ENCODE measurements around the gene PEX10. TPM values are rescaled to one million over a fixed set of nuclear protein-coding genes. Genes with fewer than 3 reads are reported as not detected.

Gene PEX10
- total and polyA plus RNA-seq, 10 of the 15 experiments (the other 5 are each of a cell fraction or from before 2014, with no cell fraction given), result 0.24 to 24.9 (median 16.8) TPM; not detected in 1

- Histone ChIP-seq H3K9me3 (replicated peaks; ENCODE audit: control insufficient read depth, insufficient read depth, low read length) (no peaks in the 10 kb centered on the region; the same call in 2 of the 3 replicates), H4K20me1 (ENCODE audit: control insufficient read depth, insufficient read depth) (no peaks in the 10 kb centered on the region), H3K4me2 (ENCODE audit: control insufficient read depth, insufficient read depth) (peak overlapping the region; percentile 17; the same call in 1 of the 2 replicates), H3K36me3 (ENCODE audit: control insufficient read depth in 2 of 2, insufficient read depth in 2 of 2, low read length in 1 of 2) (no peaks in the 10 kb centered on the region), H3K79me2 (ENCODE audit: control insufficient read depth, insufficient read depth, low read length) (peaks cover 12% of the 10 kb centered on the region), H3K4me1 (ENCODE audit: control insufficient read depth, insufficient read depth, low read length) (peaks cover 23% of the 10 kb centered on the region), H3K27me3 (replicated peaks in 1 of 2; ENCODE audit: control insufficient read depth in 2 of 2, insufficient read depth in 2 of 2, low read length in 1 of 2) (no peaks in the 10 kb centered on the region), H3K4me3 (no peak overlapping the region), H2AFZ (ENCODE audit: control insufficient read depth, low read depth, low read length) (no peak overlapping the region), H3K9ac (ENCODE audit: control insufficient read depth, insufficient read depth, low read length) (no peak overlapping the region), H3K27ac (ENCODE audit: control insufficient read depth, insufficient read depth) (no peak overlapping the region)
- FAIRE-seq, result no peak
- no TSS peak for BruUV-seq (replicated peaks)
- in situ Hi-C loops (cut with MboI), result loop anchor here (10.0 kb wide), 1 partner anchor 378 kb away; no protein-coding TSS in a partner anchor
- ChIA-PET CTCF (interaction anchor here (0.6 to 3.4 kb wide), 3 partner anchors 56 to 130 kb away, joined by 3 to 37 read pairs (median 15); partner anchors contain the start of gene PANK4), SMC1A (ENCODE audit: uncharacterized antibody, unreplicated experiment) (no interaction called here), POLR2A (no interaction called here), RAD21 (ENCODE audit: unreplicated experiment) (interaction anchor here (3.2 kb wide), 1 partner anchor 109 kb away, joined by 13 read pairs; the partner anchor contains the start of gene PANK4)
- intact Hi-C loops (cut with micrococcal nuclease; ENCODE audit: unreplicated experiment), result no loop called here
- TF ChIP-seq MTA2 (IDR thresholded peaks at IDR 0.05; ENCODE audit: low read depth) (no peak), KAT2A (conservative IDR thresholded peaks at IDR 0.05; ENCODE audit: control insufficient read depth, low read depth, low read length) (no peak)
- DNase-seq (ENCODE audit: low read depth, low spot score), result no peak
- WGBS (ENCODE audit: insufficient coverage, insufficient replicate concordance, low lambda C conversion rate, missing lambda C conversion rate), result 71% methylated on average over 13 of the region's 13 CpGs
- no peak for ATAC-seq
These were observed 4.9 kb upstream of the PEX10 start for GRCh38 chr1:2417083-2417832.

- Histone ChIP-seq H3K4me3 (peak overlapping the region; percentile 64; the same call in 1 of the 2 replicates), H3K9me3 (replicated peaks; ENCODE audit: control insufficient read depth, insufficient read depth, low read length) (no peaks in the 10 kb centered on the region), H3K4me2 (ENCODE audit: control insufficient read depth, insufficient read depth) (peak overlapping the region; percentile 87), H3K9ac (ENCODE audit: control insufficient read depth, insufficient read depth, low read length) (peak overlapping the region; percentile 48; the same call in 1 of the 2 replicates), H2AFZ (ENCODE audit: control insufficient read depth, low read depth, low read length) (peak overlapping the region; percentile 40; the same call in 1 of the 2 replicates), H3K36me3 (ENCODE audit: control insufficient read depth in 2 of 2, insufficient read depth in 2 of 2, low read length in 1 of 2) (no peaks in the 10 kb centered on the region), H4K20me1 (ENCODE audit: control insufficient read depth, insufficient read depth) (no peaks in the 10 kb centered on the region), H3K79me2 (ENCODE audit: control insufficient read depth, insufficient read depth, low read length) (peaks cover 20% of the 10 kb centered on the region), H3K27ac (ENCODE audit: control insufficient read depth, insufficient read depth) (peak overlapping the region; percentile 34; the same call in 1 of the 2 replicates), H3K27me3 (replicated peaks in 1 of 2; ENCODE audit: control insufficient read depth in 2 of 2, insufficient read depth in 2 of 2, low read length in 1 of 2) (no peaks in the 10 kb centered on the region), H3K4me1 (ENCODE audit: control insufficient read depth, insufficient read depth, low read length) (peaks cover 27% of the 10 kb centered on the region)
- WGBS (ENCODE audit: insufficient coverage, insufficient replicate concordance, low lambda C conversion rate, missing lambda C conversion rate), result 20% methylated on average over 8 of the region's 12 CpGs
- RAD21 ChIA-PET (ENCODE audit: unreplicated experiment), result interaction anchor here (0.7 to 3.2 kb wide), 8 partner anchors 80 to 221 kb away, joined by 3 to 46 read pairs (median 4); partner anchors contain the start of gene PANK4
- no peak for DNase-seq (ENCODE audit: low read depth, low spot score)
- SMC1A ChIA-PET (ENCODE audit: uncharacterized antibody, unreplicated experiment), result interaction anchor here (0.6 to 2.6 kb wide), 7 partner anchors 8 to 373 kb away, joined by 3 to 21 read pairs (median 4); partner anchors contain the start of gene PANK4
- POLR2A ChIA-PET, result interaction anchor here (1.2 to 2.7 kb wide), 2 partner anchors 131 to 222 kb away, joined by 3 to 18 read pairs; partner anchors contain the start of gene FAAP20
- no peak for FAIRE-seq
- TF ChIP-seq ZBED1 (IDR thresholded peaks at IDR 0.05; ENCODE audit: borderline replicate concordance) (no peak), ZBTB4 (CRISPR knock-in tag; IDR thresholded peaks at IDR 0.05) (no peak), CHD2 (IDR thresholded peaks at IDR 0.05; ENCODE audit: borderline replicate concordance, low read depth, low read length) (no peak), SRF (IDR thresholded peaks at IDR 0.05; ENCODE audit: low read depth in 2 of 2, low read length in 2 of 2) (no peak), SPI1 (IDR thresholded peaks at IDR 0.05; ENCODE audit: borderline replicate concordance, insufficient read depth, low read depth, low read length) (peak; percentile 26; the same call in 1 of the 2 replicates), ESRRA (IDR thresholded peaks at IDR 0.05; ENCODE audit: low read length) (no peak)
- intact Hi-C loops (cut with micrococcal nuclease; ENCODE audit: unreplicated experiment) (no loop called here), in situ Hi-C loops (cut with MboI) (loop anchor here (10.0 kb wide), 1 partner anchor 378 kb away; no protein-coding TSS in a partner anchor)
- BruUV-seq (replicated peaks), result no TSS peak
- CTCF ChIA-PET, result interaction anchor here (0.8 to 3.4 kb wide), 11 partner anchors 13 to 376 kb away, joined by 3 to 37 read pairs (median 5); partner anchors contain the start of genes PANK4 and TNFRSF14
- no peak for ATAC-seq
These were observed 4.0 kb upstream of the PEX10 start for GRCh38 chr1:2416403-2416802.
